ENCODE data around the gene PACSIN2.

PACSIN2 gene

GRCh38 chr22:42863349-42863961 is 151.5 kb downstream of the PACSIN2 start:
- no peak overlapping the region for H3K4me3 ChIP-seq (replicated peaks; ENCODE audit: low read depth, low read length)
- TF ChIP-seq, protein P1, sequence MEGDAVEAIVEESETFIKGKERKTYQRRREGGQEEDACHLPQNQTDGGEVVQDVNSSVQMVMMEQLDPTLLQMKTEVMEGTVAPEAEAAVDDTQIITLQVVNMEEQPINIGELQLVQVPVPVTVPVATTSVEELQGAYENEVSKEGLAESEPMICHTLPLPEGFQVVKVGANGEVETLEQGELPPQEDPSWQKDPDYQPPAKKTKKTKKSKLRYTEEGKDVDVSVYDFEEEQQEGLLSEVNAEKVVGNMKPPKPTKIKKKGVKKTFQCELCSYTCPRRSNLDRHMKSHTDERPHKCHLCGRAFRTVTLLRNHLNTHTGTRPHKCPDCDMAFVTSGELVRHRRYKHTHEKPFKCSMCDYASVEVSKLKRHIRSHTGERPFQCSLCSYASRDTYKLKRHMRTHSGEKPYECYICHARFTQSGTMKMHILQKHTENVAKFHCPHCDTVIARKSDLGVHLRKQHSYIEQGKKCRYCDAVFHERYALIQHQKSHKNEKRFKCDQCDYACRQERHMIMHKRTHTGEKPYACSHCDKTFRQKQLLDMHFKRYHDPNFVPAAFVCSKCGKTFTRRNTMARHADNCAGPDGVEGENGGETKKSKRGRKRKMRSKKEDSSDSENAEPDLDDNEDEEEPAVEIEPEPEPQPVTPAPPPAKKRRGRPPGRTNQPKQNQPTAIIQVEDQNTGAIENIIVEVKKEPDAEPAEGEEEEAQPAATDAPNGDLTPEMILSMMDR (IDR thresholded peaks at IDR 0.05; ENCODE audit: low read length, missing control alignments): no peak
- DNase-seq (ENCODE audit: low read depth): peak; percentile 74

- DNase-seq (ENCODE audit: low read depth): no peak
Observed at GRCh38 chr22:42862045-42862734, 152.8 kb downstream of the PACSIN2 start.

DNA sequence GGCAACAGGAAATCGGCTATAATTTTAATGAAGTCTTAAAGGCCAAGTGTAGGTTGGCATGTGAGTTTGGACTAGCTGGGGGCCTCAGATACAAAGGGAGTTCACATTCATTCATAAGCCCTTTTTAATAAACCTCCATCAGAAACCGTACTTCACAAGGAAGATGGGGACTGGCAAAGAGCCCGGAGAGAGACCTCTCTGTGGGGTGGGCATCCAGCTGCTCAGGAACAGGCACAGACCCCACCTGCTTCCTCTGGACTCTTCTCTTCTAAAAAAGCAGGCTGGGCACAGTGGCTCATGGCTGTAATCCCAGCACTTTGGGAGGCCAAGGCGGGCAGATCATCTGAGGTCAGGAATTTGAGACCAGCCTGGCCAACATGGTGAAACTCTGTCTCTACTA is 154.0 kb downstream of the PACSIN2 start:
- no peak for DNase-seq (ENCODE audit: low read depth)
- TF ChIP-seq, protein P1 (IDR thresholded peaks at IDR 0.05; ENCODE audit: low read length, missing control alignments): no peak
- no peak overlapping the region for H3K4me3 ChIP-seq (replicated peaks; ENCODE audit: low read depth, low read length)

More at GRCh38 chr22:42862045-42862734, 152.8 kb downstream of the PACSIN2 start:
- TF ChIP-seq, protein P1 (IDR thresholded peaks at IDR 0.05; ENCODE audit: low read length, missing control alignments): no peak
- H3K4me3 ChIP-seq (replicated peaks; ENCODE audit: low read depth, low read length): no peak overlapping the region

GRCh38 chr22:42857845-42858481 is 157.0 kb downstream of the PACSIN2 start:
- TF ChIP-seq, protein P1 (IDR thresholded peaks at IDR 0.05; ENCODE audit: low read length, missing control alignments): no peak
- DNase-seq (ENCODE audit: low read depth): no peak
- no peak overlapping the region for H3K4me3 ChIP-seq (replicated peaks; ENCODE audit: low read depth, low read length)

GRCh38 chr22:42856865-42857704 is 157.9 kb downstream of the PACSIN2 start, which contains the start of gene ARFGAP3:
ARFGAP3 (minus strand) TSS chr22:42857273; CDS start chr22:42857182, 91 bp downstream.
- H3K4me3 ChIP-seq (replicated peaks; ENCODE audit: low read depth, low read length): peak within 1 kb of the TSS; percentile 94
- peak; percentile 95 for DNase-seq (ENCODE audit: low read depth)
- TF ChIP-seq, protein P1 (IDR thresholded peaks at IDR 0.05; ENCODE audit: low read length, missing control alignments): no peak

- TF ChIP-seq, protein P1 (IDR thresholded peaks at IDR 0.05; ENCODE audit: low read length, missing control alignments): no peak
- no peak for DNase-seq (ENCODE audit: low read depth)
- H3K4me3 ChIP-seq (replicated peaks; ENCODE audit: low read depth, low read length): peak overlapping the region; percentile 94
Observed at GRCh38 chr22:42856179-42856864, 158.6 kb downstream of the PACSIN2 start.

All from fibroblast of pulmonary artery (primary cell).